Mesodermal cell (in vitro differentiated cells): ENCODE measurements around the gene AMBRA1.

Experiments
- H3K27ac ChIP-seq: 2 replicates; pipeline ENCODE4 v1.7.0; 2013; ENCODE audit warnings: mild to moderate bottlenecking, low read depth, low read length, moderate library complexity; ENCODE audit not compliant: severe bottlenecking
- H3K36me3 ChIP-seq: 2 replicates; pipeline ENCODE4 v1.7.1; 2013; ENCODE audit warnings: mild to moderate bottlenecking, low read length, moderate library complexity; ENCODE audit not compliant: control insufficient read depth, insufficient read depth
- H3K4me1 ChIP-seq: one replicate; pipeline ENCODE4 v1.7.1; 2013; ENCODE audit warnings: mild to moderate bottlenecking, low read length; ENCODE audit not compliant: insufficient read depth, control insufficient read depth, poor library complexity, severe bottlenecking
- H3K4me3 ChIP-seq: 2 replicates; pipeline ENCODE4 v1.7.0; 2013; ENCODE audit warnings: low read length, control low read depth, mild to moderate bottlenecking; ENCODE audit not compliant: insufficient read depth, poor library complexity, severe bottlenecking; ENCODE audit errors: extremely low read depth
- H3K9me3 ChIP-seq: 2 replicates; pipeline ENCODE4 v1.7.1; 2013; ENCODE audit warnings: mild to moderate bottlenecking, low read length, moderate library complexity; ENCODE audit not compliant: control insufficient read depth
- WGBS, 2 experiments: methylation state at CpG; one replicate each; pipeline ENCODE4 v1.1.5; 2013; ENCODE audit warnings: missing lambda C conversion rate in 2 of 2; ENCODE audit not compliant: insufficient coverage in 2 of 2; 5-methylcytosine and 5-hydroxymethylcytosine counted together

AMBRA1 gene

DNA sequence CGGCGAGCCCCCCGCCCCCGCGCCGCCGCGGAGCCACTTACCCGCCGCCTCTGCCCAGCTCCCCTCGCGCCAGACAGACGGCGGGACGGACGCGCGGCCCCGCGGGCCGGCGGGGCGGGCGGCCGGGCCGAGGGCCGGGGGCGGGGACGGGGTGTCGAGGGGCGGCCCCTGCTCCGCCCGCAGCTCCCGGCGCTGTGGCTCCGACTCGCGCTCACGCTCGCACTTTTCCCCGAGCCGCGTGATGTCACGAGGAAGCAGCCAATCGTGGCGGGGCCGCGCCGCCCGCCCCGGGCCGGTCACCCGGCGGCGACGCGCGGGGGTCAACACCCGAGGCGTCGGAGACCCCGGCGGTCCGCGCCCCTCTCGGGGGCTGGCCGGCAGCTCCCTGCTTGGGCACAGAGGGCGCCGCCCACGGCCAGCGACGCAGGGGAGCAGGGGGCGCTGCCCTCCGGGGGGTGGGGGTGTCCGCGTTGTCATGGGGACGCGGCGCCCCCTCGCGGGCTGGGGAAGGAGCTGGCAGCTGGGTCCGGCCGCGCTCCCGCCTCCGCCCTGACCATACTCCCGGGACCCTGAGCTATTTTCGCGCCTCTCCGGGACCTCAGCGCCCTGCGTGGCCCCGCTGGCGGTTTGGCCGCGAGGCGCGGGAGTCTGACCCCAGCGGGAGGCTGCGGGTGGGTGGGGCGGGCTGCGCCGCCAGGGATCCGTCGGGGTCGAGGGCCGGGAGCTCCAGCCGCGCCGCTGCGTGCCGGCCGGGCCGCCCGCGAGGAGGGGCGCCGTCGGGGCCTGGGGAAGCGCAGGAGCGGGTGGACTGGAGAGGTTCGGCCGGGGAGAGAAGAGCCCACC, 202.0 kb downstream of the AMBRA1 start, which contains the start of gene CHRM4:
CHRM4 (minus strand) TSS at position 199 of the 843 bp plus-strand sequence. CDS start 5,219 bp downstream, outside the sequence.
- H3K36me3 ChIP-seq = peaks cover 2% of the 10 kb centered on the region
- H3K9me3 ChIP-seq = no peaks in the 10 kb centered on the region
- H3K4me1 ChIP-seq = peaks cover 27% of the 10 kb centered on the region
- WGBS, 2 experiments = 0 to 1% methylated on average over 50 to 89 of the region's 123 CpGs
- H3K4me3 ChIP-seq = peak within 1 kb of the TSS; percentile 47
- no peak within 1 kb of the TSS for H3K27ac ChIP-seq

DNA sequence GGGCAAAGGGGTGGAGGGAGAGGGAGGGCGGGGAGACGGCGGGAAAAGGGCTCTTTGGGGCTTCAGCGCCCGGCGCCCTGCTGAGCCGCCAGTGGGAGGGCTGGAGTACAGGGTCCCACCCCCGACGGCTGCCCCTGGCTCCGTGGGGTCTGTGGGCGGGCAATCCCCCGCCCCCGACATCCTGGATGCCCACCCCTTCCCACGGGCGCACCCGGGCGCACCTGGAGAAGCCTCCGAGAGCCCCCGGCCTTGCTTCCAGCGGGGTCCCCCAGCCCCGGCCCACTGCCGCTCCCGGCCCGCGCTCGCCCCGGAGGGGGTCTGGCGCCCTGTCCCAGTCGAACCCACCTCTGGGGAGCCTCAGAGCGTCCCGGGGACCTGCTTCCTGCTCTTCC, 202.6 kb downstream of the AMBRA1 start:
- H3K36me3 ChIP-seq = no peaks in the 10 kb centered on the region
- H3K27ac ChIP-seq = no peak overlapping the region
- peak overlapping the region; percentile 47 for H3K4me3 ChIP-seq
- H3K9me3 ChIP-seq = no peaks in the 10 kb centered on the region
- peaks cover 27% of the 10 kb centered on the region for H3K4me1 ChIP-seq
- WGBS, 2 experiments = 2 to 7% methylated on average over 8 to 24 of the region's 31 CpGs

DNA sequence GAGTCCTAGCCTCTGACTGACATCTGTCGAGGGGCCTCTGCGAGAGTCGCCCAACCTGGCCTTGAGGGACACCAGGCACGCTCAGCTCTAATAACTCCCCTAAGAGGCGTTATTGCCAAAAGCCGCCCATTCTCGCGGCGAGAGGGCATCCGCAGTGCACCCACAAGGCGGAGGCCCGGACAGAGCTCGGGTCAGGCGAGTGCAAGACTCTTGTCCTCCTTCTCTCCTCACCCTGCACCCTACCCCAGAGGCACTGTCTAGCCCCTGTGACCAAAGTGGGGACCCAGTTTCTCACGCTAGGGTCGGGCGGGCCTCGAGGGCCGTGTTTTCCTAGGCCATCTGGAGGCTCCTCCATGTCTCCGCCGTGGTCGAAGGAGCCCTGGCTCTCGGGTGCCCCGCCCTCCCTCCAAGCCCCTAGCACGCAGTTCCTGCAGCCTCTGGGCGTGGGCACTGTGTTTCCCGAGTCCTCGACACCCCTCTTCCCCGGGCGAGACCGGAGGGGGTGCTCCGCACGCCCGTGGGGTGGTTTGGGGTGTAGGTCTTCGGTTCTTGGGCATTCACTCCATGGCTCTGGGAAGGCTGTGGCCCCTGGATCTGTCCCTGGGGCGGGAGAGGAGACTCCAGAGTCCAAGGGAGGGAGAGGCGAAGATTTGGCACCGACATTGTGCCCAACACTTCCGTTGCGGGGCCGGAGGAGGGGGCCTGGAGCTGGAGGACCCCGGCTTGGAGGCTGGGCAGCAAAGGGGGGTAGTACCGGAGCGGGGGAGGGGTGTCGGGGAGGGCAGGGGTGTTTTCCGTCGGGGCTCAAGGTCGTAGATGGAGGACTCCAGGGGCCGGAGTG, 203.3 kb downstream of the AMBRA1 start:
- Histone ChIP-seq H3K9me3 (no peaks in the 10 kb centered on the region), H3K4me3 (peak overlapping the region; percentile 47), H3K4me1 (peaks cover 27% of the 10 kb centered on the region), H3K27ac (no peak overlapping the region), H3K36me3 (no peaks in the 10 kb centered on the region)
- WGBS, 2 experiments = 9 to 10% methylated on average over 31 of the region's 49 CpGs

DNA sequence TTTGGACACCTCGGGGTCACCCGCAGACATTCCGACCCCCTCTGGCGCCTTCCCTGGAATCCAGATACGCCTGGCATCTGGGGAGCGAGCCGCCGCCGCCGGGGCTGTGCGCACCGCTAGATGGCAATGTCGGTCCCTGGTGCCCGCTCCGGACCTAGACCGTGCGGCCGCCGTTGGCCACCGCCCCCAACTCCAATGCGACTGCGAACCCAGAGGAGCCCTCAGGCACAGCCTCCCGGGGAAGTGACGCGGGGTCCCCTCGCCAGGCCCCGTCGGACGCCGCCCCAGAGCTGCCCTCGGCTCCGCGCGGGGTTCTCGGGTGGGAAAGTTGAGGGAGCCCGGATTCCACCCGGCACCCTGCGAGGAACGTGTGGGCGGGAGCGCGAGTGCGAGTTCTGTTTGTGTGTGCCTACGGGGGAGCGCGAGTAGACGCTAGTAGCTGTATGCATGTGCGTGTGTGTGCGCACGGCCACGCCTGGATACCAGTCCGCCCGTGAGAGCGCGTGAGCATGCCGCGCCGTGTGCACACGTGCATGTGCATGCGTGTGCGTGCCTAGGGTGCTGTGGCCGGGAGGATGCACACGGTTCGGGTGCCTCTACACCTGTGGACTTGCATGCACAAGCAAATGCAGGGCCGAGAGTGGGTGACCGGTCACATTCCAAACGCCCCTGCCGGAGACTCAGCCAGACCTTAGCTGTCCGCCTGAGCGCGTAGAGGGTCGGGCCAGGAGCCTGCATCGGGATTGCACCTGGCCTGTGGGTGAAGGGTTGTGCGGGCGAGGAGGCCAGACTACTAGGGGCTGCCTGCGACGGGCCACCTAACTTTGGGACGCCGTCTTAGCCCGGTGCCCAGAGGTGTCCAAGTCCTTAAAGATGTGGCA, 204.1 kb downstream of the AMBRA1 start:
- H3K9me3 ChIP-seq = no peaks in the 10 kb centered on the region
- peaks cover 27% of the 10 kb centered on the region for H3K4me1 ChIP-seq
- 4 to 5% methylated on average over 71 to 76 of the region's 80 CpGs for WGBS, 2 experiments
- no peak overlapping the region for H3K27ac ChIP-seq
- peak overlapping the region; percentile 38 for H3K4me3 ChIP-seq
- peaks cover 3% of the 10 kb centered on the region for H3K36me3 ChIP-seq

DNA sequence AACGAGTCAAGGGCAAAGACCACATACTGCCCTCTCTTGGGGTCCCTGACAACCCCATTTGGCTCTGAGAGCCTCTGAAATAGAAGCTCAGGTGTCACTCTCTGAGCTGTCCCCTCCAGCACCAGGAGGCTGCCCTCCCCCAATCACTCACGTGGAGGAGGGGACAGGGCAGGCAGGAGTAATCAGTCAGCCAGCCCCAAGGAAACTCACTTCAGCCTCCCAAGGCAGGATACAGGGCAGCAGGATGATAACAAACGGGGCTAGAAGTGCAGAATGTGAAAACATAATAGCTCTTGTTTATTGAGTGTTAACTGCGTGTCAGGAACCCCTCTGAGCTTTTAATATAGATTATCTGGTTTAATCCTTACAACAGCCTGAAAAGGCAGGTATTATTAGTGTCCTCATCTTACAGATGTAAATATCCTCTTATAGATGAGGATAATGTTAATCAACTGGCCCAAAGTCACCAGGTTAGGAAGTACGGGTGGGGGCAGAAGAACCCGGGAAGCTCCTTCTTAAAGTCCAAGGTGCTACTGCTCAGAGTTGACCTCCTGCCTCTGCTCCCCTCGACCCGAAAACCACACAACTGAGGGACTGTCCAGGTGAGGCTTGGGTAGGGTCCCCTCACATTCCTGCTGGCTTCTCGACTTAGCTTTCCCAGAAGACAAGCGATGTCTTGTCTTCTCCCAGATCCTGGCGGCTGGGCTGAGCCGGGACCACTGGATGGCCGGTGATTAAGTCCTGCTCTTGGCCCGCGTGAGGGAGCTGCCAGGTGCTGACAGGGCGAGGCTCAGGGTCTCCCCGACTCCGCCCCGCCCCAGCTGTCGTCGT, 205.0 kb downstream of the AMBRA1 start:
- 5 to 11% methylated on average over 18 of the region's 21 CpGs for WGBS, 2 experiments
- H3K4me3 ChIP-seq = peak overlapping the region; percentile 38
- no peaks in the 10 kb centered on the region for H3K9me3 ChIP-seq
- no peak overlapping the region for H3K27ac ChIP-seq
- H3K36me3 ChIP-seq = peaks cover 10% of the 10 kb centered on the region
- peaks cover 27% of the 10 kb centered on the region for H3K4me1 ChIP-seq

DNA sequence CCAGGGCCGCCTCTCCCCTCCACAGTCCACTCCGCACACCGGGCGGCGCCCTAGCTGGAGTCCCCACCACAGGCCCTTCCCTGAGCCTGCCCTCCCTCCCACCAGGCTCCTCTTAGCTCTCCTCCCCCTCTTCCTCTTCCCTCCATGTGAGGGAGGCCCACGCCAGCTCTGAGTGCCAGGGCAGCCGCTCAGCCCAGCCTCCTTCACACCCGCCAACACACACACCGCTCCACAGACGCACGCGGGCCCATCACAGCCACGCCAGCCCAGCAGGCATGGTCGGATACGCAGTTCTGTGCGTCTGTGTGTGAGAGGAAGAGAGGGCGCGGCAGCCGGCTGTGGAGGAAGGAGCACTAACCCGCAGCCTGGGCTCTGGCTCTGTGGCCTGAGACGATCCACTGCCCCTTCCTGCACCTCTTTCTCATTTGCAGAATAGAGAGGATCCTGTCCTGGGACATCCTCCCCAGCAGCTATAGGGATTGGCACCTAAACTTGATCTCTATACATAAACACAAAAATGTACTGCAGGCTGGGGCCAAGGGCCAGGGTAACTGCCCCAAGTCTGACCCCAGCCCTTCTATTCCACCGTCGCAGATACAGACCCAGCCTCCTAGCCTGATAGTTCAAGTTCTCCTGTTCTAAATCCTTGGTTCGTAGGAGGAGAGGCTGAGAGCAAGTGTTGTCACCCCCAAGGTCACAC, 205.8 kb downstream of the AMBRA1 start:
- no peak overlapping the region for H3K27ac ChIP-seq
- H3K4me3 ChIP-seq = no peak overlapping the region
- 35 to 45% methylated on average over 8 to 10 of the region's 24 CpGs for WGBS, 2 experiments
- no peaks in the 10 kb centered on the region for H3K9me3 ChIP-seq
- H3K4me1 ChIP-seq = peaks cover 28% of the 10 kb centered on the region
- peaks cover 17% of the 10 kb centered on the region for H3K36me3 ChIP-seq

DNA sequence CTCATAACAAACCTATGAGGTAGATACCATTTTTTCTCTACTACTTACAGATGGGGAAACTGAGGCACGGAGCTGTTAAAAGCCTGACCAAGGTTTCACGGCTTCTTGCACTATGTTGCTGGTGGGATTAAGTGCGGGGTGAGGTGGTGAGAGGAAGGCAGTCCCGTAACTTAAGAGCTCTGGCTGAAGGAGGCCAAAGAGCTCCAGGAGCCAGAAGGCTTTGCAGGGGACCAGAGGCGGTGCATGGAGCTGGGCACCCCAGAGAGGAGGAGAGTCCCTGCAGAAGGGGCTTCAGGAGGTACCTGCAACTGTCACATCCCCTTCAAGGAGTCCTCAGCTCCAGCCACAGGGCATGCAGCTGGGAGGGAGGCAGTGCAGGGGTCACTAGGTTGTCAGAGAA, 206.4 kb downstream of the AMBRA1 start:
- H3K4me1 ChIP-seq = peaks cover 32% of the 10 kb centered on the region
- H3K9me3 ChIP-seq = no peaks in the 10 kb centered on the region
- no peak overlapping the region for H3K4me3 ChIP-seq
- WGBS, 2 experiments = 74 to 95% methylated on average over 2 to 4 of the region's 5 CpGs
- peaks cover 23% of the 10 kb centered on the region for H3K36me3 ChIP-seq
- H3K27ac ChIP-seq = no peak overlapping the region

DNA sequence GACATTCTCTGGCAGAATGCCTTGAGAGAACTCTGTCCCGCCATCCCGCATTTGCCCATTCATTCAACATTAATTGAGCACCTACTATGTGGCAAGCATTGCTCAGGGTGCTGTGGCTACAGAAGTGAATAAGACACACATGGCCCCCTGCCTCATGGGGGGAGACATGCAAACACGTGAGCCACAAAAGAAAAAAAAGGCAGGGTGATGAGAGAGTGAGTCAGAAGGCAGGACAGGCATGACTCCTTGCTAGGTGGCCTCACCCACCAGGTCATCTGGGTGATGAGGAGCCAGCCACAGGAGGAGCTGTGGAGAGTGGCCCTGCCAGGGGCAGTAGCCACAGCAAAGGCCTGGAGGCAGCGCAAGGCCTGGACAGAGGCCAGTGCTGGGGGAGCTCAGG, 207.1 kb downstream of the AMBRA1 start:
- Histone ChIP-seq H3K36me3 (peaks cover 23% of the 10 kb centered on the region), H3K4me1 (peaks cover 32% of the 10 kb centered on the region), H3K9me3 (no peaks in the 10 kb centered on the region), H3K27ac (no peak overlapping the region), H3K4me3 (no peak overlapping the region)
- WGBS, 2 experiments = 92% methylated on average over 2 to 3 of the region's 4 CpGs

DNA sequence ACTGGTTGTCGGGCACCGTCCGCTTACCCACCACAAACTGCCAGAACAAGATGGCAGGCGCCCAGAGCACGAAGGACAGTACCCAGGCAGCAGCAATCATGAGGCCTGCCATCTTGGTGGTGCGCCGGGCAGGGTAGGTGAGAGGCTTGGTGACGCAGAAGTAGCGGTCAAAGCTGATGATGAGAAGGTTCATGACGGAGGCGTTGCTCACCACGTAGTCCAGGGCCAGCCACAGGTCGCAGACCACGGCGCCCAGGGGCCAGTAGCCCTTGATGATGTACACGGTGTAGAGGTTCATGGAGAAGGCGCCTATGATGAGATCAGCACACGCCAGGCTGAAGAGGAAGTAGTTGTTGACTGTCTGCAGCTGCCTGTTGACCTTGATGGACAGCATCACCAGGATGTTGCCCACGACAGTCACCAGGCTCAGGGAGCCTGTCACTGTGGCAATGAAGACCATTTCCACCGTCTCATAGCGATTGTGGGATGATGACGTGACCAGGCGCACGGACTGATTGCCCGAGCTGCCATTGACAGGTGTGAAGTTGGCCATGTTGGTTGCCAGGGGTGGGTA, 207.7 kb downstream of the AMBRA1 start:
- Histone ChIP-seq H3K27ac (no peak overlapping the region), H3K4me1 (peaks cover 32% of the 10 kb centered on the region), H3K36me3 (peaks cover 23% of the 10 kb centered on the region), H3K4me3 (no peak overlapping the region), H3K9me3 (no peaks in the 10 kb centered on the region)
- 95 to 98% methylated on average over 24 to 25 of the region's 25 CpGs for WGBS, 2 experiments
